Lower lobe of right lung (tissue), 2 donors: Measurements from ENCODE around the gene SLC38A6. TPM values are rescaled to one million over a fixed set of nuclear protein-coding genes. Genes with fewer than 3 reads are reported as not detected.

Experiments
- ATAC-seq, 2 donors: fragments of 200-7000 bp; cut with Tn5 transposase; one replicate each; pipeline ENCODE4 v1.9.1; 2020 to 2022; ENCODE audit warnings: mild to moderate bottlenecking in 2 of 2, moderate library complexity in 2 of 2
- DNase-seq: peaks from one replicate; pipeline ENCODE4 v3.0.0-alpha.2; 2020
- H3K27ac ChIP-seq: fragments of 200-600 bp; one replicate; pipeline ENCODE4 v1.8.0; 2022
- H3K27me3 ChIP-seq: fragments of 200-600 bp; one replicate; pipeline ENCODE4 v1.8.0; 2022; ENCODE audit warnings: low read depth
- H3K36me3 ChIP-seq: fragments of 200-600 bp; one replicate; pipeline ENCODE4 v1.8.0; 2022; ENCODE audit warnings: mild to moderate bottlenecking
- H3K4me1 ChIP-seq: fragments of 200-600 bp; one replicate; pipeline ENCODE4 v1.8.0; 2022
- H3K4me3 ChIP-seq: fragments of 200-600 bp; one replicate; pipeline ENCODE4 v1.8.0; 2022; ENCODE audit warnings: mild to moderate bottlenecking
- H3K9me3 ChIP-seq: fragments of 200-600 bp; one replicate; pipeline ENCODE4 v1.8.0; 2022
- CTCF ChIP-seq: fragments of 200-600 bp; IDR thresholded peaks from one replicate; pipeline ENCODE4 v1.8.0; 2022; ENCODE audit warnings: antibody characterized with exemption, mild to moderate bottlenecking
- intact Hi-C: fragments of 100-400 bp; cut with DNase I; formaldehyde crosslinking; loops from one replicate; pipeline ENCODE4 v1.11.0; 2022
- total RNA-seq: library from RNA; stranded (reverse); fragmentation: NEBNext Ultra II Directional; extraction: Animal tissue kit (Norgen Biotek cat#: 25700); gene quantifications from one replicate; pipeline ENCODE4 v1.2.1, GENCODE V29; 2021
- donor health status: DM: no; HTN: yes; CAD: no; lungs with severe emphysema.

Gene SLC38A6
- total RNA-seq, 1 donor from 2014 or later, result 28.3 TPM

GRCh38 chr14:60974090-60974651, 6.9 kb upstream of the SLC38A6 start:
- H3K9me3 ChIP-seq, result no peaks in the 10 kb centered on the region
- DNase-seq (no peak), ATAC-seq (no peak)
- intact Hi-C loops, result no loop called here
- no peak overlapping the region for H3K4me3 ChIP-seq
- H3K4me1 ChIP-seq, result peaks cover 6% of the 10 kb centered on the region
- peaks cover 9% of the 10 kb centered on the region for H3K36me3 ChIP-seq
- H3K27me3 ChIP-seq, result no peaks in the 10 kb centered on the region
- H3K27ac ChIP-seq, result no peak overlapping the region
- no peak for TF ChIP-seq CTCF

- H3K27ac ChIP-seq, result no peak overlapping the region
- ATAC-seq (no peak), DNase-seq (no peak)
- no peak for TF ChIP-seq CTCF
- H3K27me3 ChIP-seq, result no peaks in the 10 kb centered on the region
- H3K36me3 ChIP-seq, result peaks cover 9% of the 10 kb centered on the region
- no peaks in the 10 kb centered on the region for H3K9me3 ChIP-seq
- H3K4me3 ChIP-seq, result no peak overlapping the region
- intact Hi-C loops, result no loop called here
- peaks cover 14% of the 10 kb centered on the region for H3K4me1 ChIP-seq
Measured at GRCh38 chr14:60975551-60975950, 5.5 kb upstream of the SLC38A6 start.

GRCh38 chr14:60977847-60978246, 3.2 kb upstream of the SLC38A6 start:
- H3K36me3 ChIP-seq, result peaks cover 9% of the 10 kb centered on the region
- ATAC-seq (no peak), DNase-seq (no peak)
- peaks cover 22% of the 10 kb centered on the region for H3K4me1 ChIP-seq
- H3K27me3 ChIP-seq, result no peaks in the 10 kb centered on the region
- TF ChIP-seq CTCF, result no peak
- no peak overlapping the region for H3K4me3 ChIP-seq
- intact Hi-C loops, result no loop called here
- no peak overlapping the region for H3K27ac ChIP-seq
- no peaks in the 10 kb centered on the region for H3K9me3 ChIP-seq

- H3K27ac ChIP-seq, result peak overlapping the region; percentile 91
- DNase-seq, result no peak
- no peaks in the 10 kb centered on the region for H3K27me3 ChIP-seq
- intact Hi-C loops, result no loop called here
- H3K4me1 ChIP-seq, result peaks cover 25% of the 10 kb centered on the region
- TF ChIP-seq CTCF, result no peak
- H3K36me3 ChIP-seq, result peaks cover 15% of the 10 kb centered on the region
- H3K4me3 ChIP-seq, result peak overlapping the region; percentile 81
- ATAC-seq, result peak in 1 of 2 donors; percentile 28
- no peaks in the 10 kb centered on the region for H3K9me3 ChIP-seq
Measured at GRCh38 chr14:60981633-60982455, 799 bp downstream of the SLC38A6 start.

GRCh38 chr14:60984196-60984595, 3.2 kb downstream of the SLC38A6 start:
- no peak overlapping the region for H3K27ac ChIP-seq
- H3K4me1 ChIP-seq, result peaks cover 23% of the 10 kb centered on the region
- ATAC-seq (no peak), DNase-seq (no peak)
- no peaks in the 10 kb centered on the region for H3K9me3 ChIP-seq
- no peaks in the 10 kb centered on the region for H3K27me3 ChIP-seq
- no peak for TF ChIP-seq CTCF
- intact Hi-C loops, result no loop called here
- H3K36me3 ChIP-seq, result peaks cover 15% of the 10 kb centered on the region
- H3K4me3 ChIP-seq, result no peak overlapping the region
